Testis (tissue), 3 donors: Measurements from ENCODE around the gene MLLT6. TPM values are rescaled to one million over a fixed set of nuclear protein-coding genes. Genes with fewer than 3 reads are reported as not detected.

Experiments
- DNase-seq: peaks from one replicate; pipeline ENCODE4 v3.0.0-alpha.2; 2019
- H3K27ac ChIP-seq, 2 donors: fragments of 200-600 bp; sonication (generic); one replicate each; pipeline ENCODE4 v1.5.1; 2019
- H3K27me3 ChIP-seq: fragments of 200-600 bp; sonication (generic); one replicate; pipeline ENCODE4 v1.5.1; 2019
- H3K36me3 ChIP-seq: fragments of 200-600 bp; sonication (generic); one replicate; pipeline ENCODE4 v1.5.1; 2017; ENCODE audit warnings: low read depth; ENCODE audit errors: missing control alignments
- H3K4me1 ChIP-seq: fragments of 200-600 bp; sonication (generic); one replicate; pipeline ENCODE4 v1.5.1; 2019
- H3K4me3 ChIP-seq, 2 donors: fragments of 200-600 bp; sonication (generic); one replicate each; pipeline ENCODE4 v1.5.1; 2017 to 2019
- H3K9me3 ChIP-seq: fragments of 200-600 bp; sonication (generic); one replicate; pipeline ENCODE4 v1.5.1; 2017
- POLR2A ChIP-seq: fragments of 450-650 bp; IDR thresholded peaks from one replicate; pipeline ENCODE4 v1.6.1; 2017; ENCODE audit warnings: antibody characterized with exemption, mild to moderate bottlenecking, moderate library complexity
- WGBS, 2 donors: methylation state at CpG; one replicate each; pipeline ENCODE4 v1.1.5; 2018; 5-methylcytosine and 5-hydroxymethylcytosine counted together
- intact Hi-C: fragments of 100-400 bp; cut with DNase I; formaldehyde crosslinking; loops from one replicate; pipeline ENCODE4 v1.15.1; 2023; ENCODE audit warnings: low total_unique reads
- polyA plus RNA-seq: library from polyadenylated mRNA; stranded (reverse); fragments of 350-450 nt; fragmentation: Illumina TruSeq; extraction: RNeasy Lipid Tissue Mini Kit (QIAGEN cat#74804); gene quantifications from one replicate; pipeline ENCODE4 v1.2.3, GENCODE V29; 2014; ENCODE audit warnings: low read depth, low replicate concordance; ENCODE audit not compliant: insufficient read depth
- total RNA-seq, 2 donors: library from RNA; depleted of rRNA; stranded (reverse); fragments of >200 nt; gene quantifications; one replicate each; pipeline ENCODE4 v1.2.3, GENCODE V29; 2016
- TF ChIP-seq, protein P1 (sequence below), 3 experiments: fragments of 450-650 bp in 2 of 3; fragments of 200-600 bp in 1 of 3; sonication (generic) in 1 of 3; IDR thresholded peaks; one replicate each; pipeline ENCODE4 v1.5.1; 2016 to 2019; ENCODE audit warnings: antibody characterized with exemption in 3 of 3, mild to moderate bottlenecking in 2 of 3, moderate library complexity in 1 of 3

MLLT6 gene
- total and polyA plus RNA-seq, 3 donors from 2014 or later, result 86.9 to 176 (median 157) TPM

DNA sequence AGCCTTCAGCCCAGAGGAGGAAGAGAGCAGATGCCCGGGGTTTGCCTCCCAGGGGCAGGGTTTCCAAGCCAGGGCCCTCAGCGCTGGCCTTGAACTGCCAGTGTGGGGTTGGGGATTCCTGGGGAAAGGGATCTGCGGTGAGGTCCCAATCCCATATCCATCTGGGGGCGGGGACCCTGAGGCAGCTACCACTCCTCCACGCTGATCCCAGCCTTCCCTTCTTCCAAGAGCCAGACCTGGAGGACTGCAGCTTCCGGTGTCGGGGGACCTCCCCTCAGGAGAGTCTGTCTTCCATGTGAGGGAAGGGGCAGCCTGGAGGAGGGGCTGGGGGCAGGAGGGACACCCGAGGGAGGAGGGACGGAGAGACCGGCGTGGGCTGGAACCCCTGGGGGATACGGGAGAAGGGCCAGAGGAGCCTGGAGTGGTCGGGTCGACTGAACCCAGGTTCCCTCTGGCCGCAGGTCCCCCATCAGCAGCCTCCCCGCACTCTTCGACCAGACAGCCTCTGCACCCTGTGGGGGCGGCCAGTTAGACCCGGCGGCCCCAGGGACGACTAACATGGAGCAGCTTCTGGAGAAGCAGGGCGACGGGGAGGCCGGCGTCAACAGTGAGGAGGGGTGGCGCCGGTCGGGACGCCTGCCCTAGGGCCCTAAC lies 14.3 kb downstream of the MLLT6 start:
- Histone ChIP-seq H3K27ac (no peak overlapping the region), H3K9me3 (no peaks in the 10 kb centered on the region), H3K36me3 (no peaks in the 10 kb centered on the region), H3K27me3 (no peaks in the 10 kb centered on the region), H3K4me1 (peaks cover 6% of the 10 kb centered on the region), H3K4me3 (peak overlapping the region in 1 of 2 donors; percentile 30)
- TF ChIP-seq POLR2A, result no peak
- TF ChIP-seq, protein P1, sequence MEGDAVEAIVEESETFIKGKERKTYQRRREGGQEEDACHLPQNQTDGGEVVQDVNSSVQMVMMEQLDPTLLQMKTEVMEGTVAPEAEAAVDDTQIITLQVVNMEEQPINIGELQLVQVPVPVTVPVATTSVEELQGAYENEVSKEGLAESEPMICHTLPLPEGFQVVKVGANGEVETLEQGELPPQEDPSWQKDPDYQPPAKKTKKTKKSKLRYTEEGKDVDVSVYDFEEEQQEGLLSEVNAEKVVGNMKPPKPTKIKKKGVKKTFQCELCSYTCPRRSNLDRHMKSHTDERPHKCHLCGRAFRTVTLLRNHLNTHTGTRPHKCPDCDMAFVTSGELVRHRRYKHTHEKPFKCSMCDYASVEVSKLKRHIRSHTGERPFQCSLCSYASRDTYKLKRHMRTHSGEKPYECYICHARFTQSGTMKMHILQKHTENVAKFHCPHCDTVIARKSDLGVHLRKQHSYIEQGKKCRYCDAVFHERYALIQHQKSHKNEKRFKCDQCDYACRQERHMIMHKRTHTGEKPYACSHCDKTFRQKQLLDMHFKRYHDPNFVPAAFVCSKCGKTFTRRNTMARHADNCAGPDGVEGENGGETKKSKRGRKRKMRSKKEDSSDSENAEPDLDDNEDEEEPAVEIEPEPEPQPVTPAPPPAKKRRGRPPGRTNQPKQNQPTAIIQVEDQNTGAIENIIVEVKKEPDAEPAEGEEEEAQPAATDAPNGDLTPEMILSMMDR (IDR thresholded peaks at IDR 0.05), result no peak
- no peak for DNase-seq
- WGBS, 2 donors, result 37 to 66% methylated on average over 13 to 29 of the region's 29 CpGs
- intact Hi-C loops, result no loop called here

DNA sequence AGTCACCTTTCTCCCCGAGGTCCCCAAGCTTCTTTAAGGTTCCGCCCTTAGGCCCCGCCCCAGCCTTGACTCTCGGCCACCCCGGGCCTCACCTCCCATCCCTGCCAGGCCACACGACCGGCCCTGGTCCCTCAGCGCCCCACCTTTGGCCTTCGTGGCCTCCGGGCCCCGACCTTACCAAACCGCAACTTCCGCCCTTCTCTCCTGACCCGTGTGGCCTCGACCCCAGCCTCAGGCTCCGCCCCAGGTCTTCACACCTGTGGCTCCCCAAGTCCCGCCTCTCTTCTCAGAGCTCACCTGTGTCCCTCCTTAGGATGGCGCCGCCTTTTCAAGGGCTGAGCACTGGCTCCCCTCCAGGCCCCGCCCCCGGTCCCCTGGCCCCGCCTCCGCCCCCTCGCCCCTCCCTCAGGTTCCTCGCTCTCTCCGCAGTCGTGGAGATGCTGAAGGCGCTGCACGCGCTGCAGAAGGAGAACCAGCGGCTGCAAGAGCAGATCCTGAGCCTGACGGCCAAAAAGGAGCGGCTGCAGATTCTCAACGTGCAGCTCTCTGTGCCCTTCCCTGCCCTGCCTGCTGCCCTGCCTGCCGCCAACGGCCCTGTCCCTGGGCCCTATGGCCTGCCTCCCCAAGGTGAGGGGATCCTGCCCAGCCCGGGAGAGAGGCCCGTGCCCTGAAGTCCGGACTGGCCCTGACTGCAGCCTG lies 15.0 kb downstream of the MLLT6 start:
- peak overlapping the region in 1 of 2 donors; percentile 30 for H3K4me3 ChIP-seq
- no peaks in the 10 kb centered on the region for H3K9me3 ChIP-seq
- intact Hi-C loops, result no loop called here
- TF ChIP-seq POLR2A, result no peak
- TF ChIP-seq, protein P1 (IDR thresholded peaks at IDR 0.05), result no peak
- no peak overlapping the region for H3K27ac ChIP-seq
- no peaks in the 10 kb centered on the region for H3K27me3 ChIP-seq
- H3K36me3 ChIP-seq, result no peaks in the 10 kb centered on the region
- no peak for DNase-seq
- 51 to 61% methylated on average over 30 to 37 of the region's 39 CpGs for WGBS, 2 donors
- H3K4me1 ChIP-seq, result peaks cover 12% of the 10 kb centered on the region

DNA sequence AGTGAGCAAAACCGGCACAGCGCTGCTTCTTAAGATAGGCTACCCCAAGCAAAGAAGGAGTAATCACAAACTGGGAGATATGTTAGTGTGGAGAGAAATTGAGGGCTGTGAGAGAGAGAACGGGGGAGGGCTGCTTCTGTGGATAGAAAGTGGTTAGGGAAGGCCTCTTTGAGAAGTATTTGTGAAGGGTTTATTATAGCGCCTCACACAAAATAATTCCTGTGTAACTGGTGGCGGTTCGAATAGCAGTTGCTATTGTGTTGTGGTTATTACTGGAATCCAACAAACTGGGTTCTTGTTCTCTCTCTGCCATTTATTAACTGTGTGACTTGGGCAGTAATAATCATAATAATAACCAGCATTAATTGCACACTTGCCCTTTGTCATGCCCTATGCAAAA lies 15.9 kb downstream of the MLLT6 start:
- H3K9me3 ChIP-seq, result no peaks in the 10 kb centered on the region
- H3K36me3 ChIP-seq, result no peaks in the 10 kb centered on the region
- WGBS, 2 donors, result 68 to 72% methylated on average over 6 of the region's 6 CpGs
- no peak overlapping the region for H3K27ac ChIP-seq
- no peak overlapping the region for H3K4me3 ChIP-seq
- H3K4me1 ChIP-seq, result peaks cover 12% of the 10 kb centered on the region
- no peaks in the 10 kb centered on the region for H3K27me3 ChIP-seq
- intact Hi-C loops, result no loop called here
- TF ChIP-seq, protein P1 (IDR thresholded peaks at IDR 0.05), result no peak
- no peak for DNase-seq

DNA sequence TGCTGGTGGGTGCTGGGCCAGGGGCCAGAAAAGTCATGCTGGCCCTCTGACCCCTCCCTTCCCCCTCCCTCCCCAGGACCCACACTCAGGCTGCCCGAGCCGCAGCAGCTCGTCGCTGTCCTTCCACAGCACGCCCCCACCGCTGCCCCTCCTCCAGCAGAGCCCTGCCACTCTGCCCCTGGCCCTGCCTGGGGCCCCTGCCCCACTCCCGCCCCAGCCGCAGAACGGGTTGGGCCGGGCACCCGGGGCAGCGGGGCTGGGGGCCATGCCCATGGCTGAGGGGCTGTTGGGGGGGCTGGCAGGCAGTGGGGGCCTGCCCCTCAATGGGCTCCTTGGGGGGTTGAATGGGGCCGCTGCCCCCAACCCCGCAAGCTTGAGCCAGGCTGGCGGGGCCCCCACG lies 16.7 kb downstream of the MLLT6 start:
- intact Hi-C loops, result no loop called here
- peaks cover 12% of the 10 kb centered on the region for H3K4me1 ChIP-seq
- TF ChIP-seq, protein P1 (IDR thresholded peaks at IDR 0.05), result no peak
- TF ChIP-seq POLR2A, result no peak
- 93 to 100% methylated on average over 1 to 16 of the region's 16 CpGs for WGBS, 2 donors
- H3K27ac ChIP-seq, result no peak overlapping the region
- H3K9me3 ChIP-seq, result no peaks in the 10 kb centered on the region
- H3K36me3 ChIP-seq, result no peaks in the 10 kb centered on the region
- H3K4me3 ChIP-seq, result no peak overlapping the region
- H3K27me3 ChIP-seq, result no peaks in the 10 kb centered on the region
- no peak for DNase-seq
